ENCODE data around the gene BLVRA.

Gene BLVRA

DNA sequence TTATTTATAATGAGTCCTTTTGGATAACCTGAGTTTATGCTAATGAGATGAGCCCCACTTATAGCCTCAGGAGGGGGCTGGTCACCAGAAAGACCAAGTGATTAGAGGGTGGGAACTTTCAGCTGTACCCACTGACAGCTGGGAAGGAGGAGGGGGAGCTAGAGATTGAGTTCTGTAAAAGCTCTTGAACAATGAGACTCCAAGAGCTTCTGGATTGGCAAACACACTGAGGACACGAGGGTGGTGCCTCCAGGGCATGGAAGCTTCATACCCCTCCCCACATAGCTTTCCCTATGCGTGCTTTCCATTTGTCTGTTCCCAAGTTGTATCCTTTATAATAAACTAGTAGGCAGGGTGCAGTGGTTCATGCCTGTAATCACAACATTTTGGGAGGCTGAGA lies 90.6 kb downstream of the BLVRA start:
- H3F3A ChIP-seq (ENCODE audit: insufficient read depth): no peaks in the 10 kb centered on the region
- H3K4me2 ChIP-seq (ENCODE audit: low read depth, low read length, poor library complexity, severe bottlenecking): no peak overlapping the region
- no peaks in the 10 kb centered on the region for H3K27me3 ChIP-seq (ENCODE audit: low read length)
- H3K27ac ChIP-seq (ENCODE audit: low read depth, low read length): no peak overlapping the region
- H3K9ac ChIP-seq (ENCODE audit: low read length): no peak overlapping the region
- no peaks in the 10 kb centered on the region for H3K9me2 ChIP-seq (replicated peaks; ENCODE audit: insufficient read depth, low read length)
- no peaks in the 10 kb centered on the region for H3K79me2 ChIP-seq (ENCODE audit: insufficient read depth, low read length)
- H4K20me1 ChIP-seq (ENCODE audit: low read depth, low read length): no peaks in the 10 kb centered on the region
- no peak overlapping the region for H2AFZ ChIP-seq (ENCODE audit: low read depth, low read length, severe bottlenecking)
- H3K36me3 ChIP-seq (ENCODE audit: low read length): no peaks in the 10 kb centered on the region
- no peaks in the 10 kb centered on the region; the same call in 1 of the 2 replicates for H3K9me3 ChIP-seq (ENCODE audit: insufficient read depth, low read length)
- H3K4me3 ChIP-seq (ENCODE audit: insufficient read depth, low read length, poor library complexity, severe bottlenecking): no peak overlapping the region
- TF ChIP-seq, protein P1, sequence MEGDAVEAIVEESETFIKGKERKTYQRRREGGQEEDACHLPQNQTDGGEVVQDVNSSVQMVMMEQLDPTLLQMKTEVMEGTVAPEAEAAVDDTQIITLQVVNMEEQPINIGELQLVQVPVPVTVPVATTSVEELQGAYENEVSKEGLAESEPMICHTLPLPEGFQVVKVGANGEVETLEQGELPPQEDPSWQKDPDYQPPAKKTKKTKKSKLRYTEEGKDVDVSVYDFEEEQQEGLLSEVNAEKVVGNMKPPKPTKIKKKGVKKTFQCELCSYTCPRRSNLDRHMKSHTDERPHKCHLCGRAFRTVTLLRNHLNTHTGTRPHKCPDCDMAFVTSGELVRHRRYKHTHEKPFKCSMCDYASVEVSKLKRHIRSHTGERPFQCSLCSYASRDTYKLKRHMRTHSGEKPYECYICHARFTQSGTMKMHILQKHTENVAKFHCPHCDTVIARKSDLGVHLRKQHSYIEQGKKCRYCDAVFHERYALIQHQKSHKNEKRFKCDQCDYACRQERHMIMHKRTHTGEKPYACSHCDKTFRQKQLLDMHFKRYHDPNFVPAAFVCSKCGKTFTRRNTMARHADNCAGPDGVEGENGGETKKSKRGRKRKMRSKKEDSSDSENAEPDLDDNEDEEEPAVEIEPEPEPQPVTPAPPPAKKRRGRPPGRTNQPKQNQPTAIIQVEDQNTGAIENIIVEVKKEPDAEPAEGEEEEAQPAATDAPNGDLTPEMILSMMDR (IDR thresholded peaks at IDR 0.05; ENCODE audit: insufficient read depth, low read length, poor library complexity, severe bottlenecking): no peak
- no peak for TF ChIP-seq EZH2phosphoT487 (conservative IDR thresholded peaks at IDR 0.05; ENCODE audit: low read length)

GRCh38 chr7:43850348-43851116 lies 92.1 kb downstream of the BLVRA start:
- Histone ChIP-seq H3K27ac (ENCODE audit: low read depth, low read length) (no peak overlapping the region), H2AFZ (ENCODE audit: low read depth, low read length, severe bottlenecking) (no peak overlapping the region), H4K20me1 (ENCODE audit: low read depth, low read length) (no peaks in the 10 kb centered on the region), H3K36me3 (ENCODE audit: low read length) (no peaks in the 10 kb centered on the region), H3K27me3 (ENCODE audit: low read length) (no peaks in the 10 kb centered on the region), H3F3A (ENCODE audit: insufficient read depth) (no peaks in the 10 kb centered on the region), H3K9me2 (replicated peaks; ENCODE audit: insufficient read depth, low read length) (no peaks in the 10 kb centered on the region), H3K79me2 (ENCODE audit: insufficient read depth, low read length) (no peaks in the 10 kb centered on the region), H3K4me2 (ENCODE audit: low read depth, low read length, poor library complexity, severe bottlenecking) (no peak overlapping the region), H3K9ac (ENCODE audit: low read length) (no peak overlapping the region), H3K4me3 (ENCODE audit: insufficient read depth, low read length, poor library complexity, severe bottlenecking) (no peak overlapping the region), H3K9me3 (ENCODE audit: insufficient read depth, low read length) (no peaks in the 10 kb centered on the region; the same call in 1 of the 2 replicates)
- TF ChIP-seq EZH2phosphoT487 (conservative IDR thresholded peaks at IDR 0.05; ENCODE audit: low read length): no peak
- TF ChIP-seq, protein P1 (IDR thresholded peaks at IDR 0.05; ENCODE audit: insufficient read depth, low read length, poor library complexity, severe bottlenecking): no peak

- Histone ChIP-seq H3K27me3 (ENCODE audit: low read length) (no peaks in the 10 kb centered on the region), H3F3A (ENCODE audit: insufficient read depth) (no peaks in the 10 kb centered on the region), H2AFZ (ENCODE audit: low read depth, low read length, severe bottlenecking) (no peak overlapping the region), H3K27ac (ENCODE audit: low read depth, low read length) (no peak overlapping the region), H3K79me2 (ENCODE audit: insufficient read depth, low read length) (no peaks in the 10 kb centered on the region), H3K36me3 (ENCODE audit: low read length) (no peaks in the 10 kb centered on the region), H3K4me3 (ENCODE audit: insufficient read depth, low read length, poor library complexity, severe bottlenecking) (no peak overlapping the region), H3K9me2 (replicated peaks; ENCODE audit: insufficient read depth, low read length) (no peaks in the 10 kb centered on the region), H3K9ac (ENCODE audit: low read length) (no peak overlapping the region), H3K4me2 (ENCODE audit: low read depth, low read length, poor library complexity, severe bottlenecking) (no peak overlapping the region), H3K9me3 (ENCODE audit: insufficient read depth, low read length) (no peaks in the 10 kb centered on the region; the same call in 1 of the 2 replicates), H4K20me1 (ENCODE audit: low read depth, low read length) (no peaks in the 10 kb centered on the region)
- no peak for TF ChIP-seq EZH2phosphoT487 (conservative IDR thresholded peaks at IDR 0.05; ENCODE audit: low read length)
- TF ChIP-seq, protein P1 (IDR thresholded peaks at IDR 0.05; ENCODE audit: insufficient read depth, low read length, poor library complexity, severe bottlenecking): no peak
These were observed 93.3 kb downstream of the BLVRA start for GRCh38 chr7:43851805-43852204.

Measured in SU-DHL-6 (cell line).